H9 (cell line): ENCODE measurements around the gene PDCD1. TPM values are rescaled to one million over a fixed set of nuclear protein-coding genes. Genes with fewer than 3 reads are reported as not detected.

Experiments used
- total RNA-seq: library from RNA; stranded (reverse); gene quantifications from 2 replicates; pipeline ENCODE4 v1.2.1, GENCODE V29; 2021

PDCD1 gene
- total RNA-seq, 1 experiment from 2014 or later = 1.6 TPM

Other genes with a start within 250 kb of the PDCD1 start
- gene THAP4, start 221.7 kb downstream of the PDCD1 start, total RNA-seq = 70.6 and 71.4 TPM in 2 replicates
- gene ATG4B, start 221.2 kb downstream of the PDCD1 start, total RNA-seq = 105 and 110 TPM in 2 replicates
- 75.6 and 76.0 TPM in 2 replicates for gene DTYMK, start 172.1 kb downstream of the PDCD1 start, total RNA-seq
- gene ING5, start 156.9 kb downstream of the PDCD1 start, total RNA-seq = 60.4 and 66.0 TPM in 2 replicates
- 10.0 TPM in 2 replicates for gene D2HGDH, start 124.3 kb downstream of the PDCD1 start, total RNA-seq
- 0.33 and 0.37 TPM in 2 replicates for gene GAL3ST2, start 82.1 kb downstream of the PDCD1 start, total RNA-seq
- 0.42 and 0.70 TPM in 2 replicates for gene NEU4, start 49.7 kb downstream of the PDCD1 start, total RNA-seq
- not detected in 2 replicates for gene RTP5, start 10.8 kb upstream of the PDCD1 start, total RNA-seq